Thyroid gland (tissue), 4 donors: ENCODE data around the gene OTOP3.

Source experiments
- CTCF ChIP-seq, 6 experiments: fragments of 200-600 bp in 3 of 6; fragments of 450-650 bp in 3 of 6; sonication (generic) in 3 of 6; IDR thresholded peaks; one replicate each; pipeline ENCODE4 v1.5.1; 2016 to 2019; ENCODE audit warnings: antibody characterized with exemption in 6 of 6, mild to moderate bottlenecking in 2 of 6, inconsistent platforms in 1 of 6, moderate library complexity in 1 of 6
- POLR2A ChIP-seq, 2 donors: fragments of 450-650 bp; IDR thresholded peaks; one replicate each; pipeline ENCODE4 v1.6.1; 2017; ENCODE audit warnings: antibody characterized with exemption in 2 of 2, mild to moderate bottlenecking in 2 of 2, moderate library complexity in 1 of 2

GRCh38 chr17:74935585-74936469 is at the start of gene OTOP3:
- TF ChIP-seq CTCF (IDR thresholded peaks at IDR 0.05) (no peak), POLR2A (IDR thresholded peaks at IDR 0.05) (no peak)
